ENCODE results near the gene GCN1.
A peak's percentile ranks its signal among the peaks of the same experiment; 100 is the strongest.

Gene GCN1

DNA sequence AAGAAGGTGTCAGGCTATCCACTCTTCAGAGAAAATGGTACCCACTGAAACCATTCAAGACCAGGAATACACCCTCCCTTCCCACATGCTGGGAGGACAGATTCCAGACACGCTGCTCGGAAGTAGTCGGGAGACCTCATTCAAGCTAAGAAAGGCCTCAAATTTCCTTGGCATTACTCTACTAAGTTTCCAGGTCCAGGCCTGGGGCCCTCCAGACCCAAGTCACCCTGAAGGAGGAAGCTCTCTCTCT, 33.5 kb upstream of the GCN1 start:
- TF ChIP-seq, protein P1, sequence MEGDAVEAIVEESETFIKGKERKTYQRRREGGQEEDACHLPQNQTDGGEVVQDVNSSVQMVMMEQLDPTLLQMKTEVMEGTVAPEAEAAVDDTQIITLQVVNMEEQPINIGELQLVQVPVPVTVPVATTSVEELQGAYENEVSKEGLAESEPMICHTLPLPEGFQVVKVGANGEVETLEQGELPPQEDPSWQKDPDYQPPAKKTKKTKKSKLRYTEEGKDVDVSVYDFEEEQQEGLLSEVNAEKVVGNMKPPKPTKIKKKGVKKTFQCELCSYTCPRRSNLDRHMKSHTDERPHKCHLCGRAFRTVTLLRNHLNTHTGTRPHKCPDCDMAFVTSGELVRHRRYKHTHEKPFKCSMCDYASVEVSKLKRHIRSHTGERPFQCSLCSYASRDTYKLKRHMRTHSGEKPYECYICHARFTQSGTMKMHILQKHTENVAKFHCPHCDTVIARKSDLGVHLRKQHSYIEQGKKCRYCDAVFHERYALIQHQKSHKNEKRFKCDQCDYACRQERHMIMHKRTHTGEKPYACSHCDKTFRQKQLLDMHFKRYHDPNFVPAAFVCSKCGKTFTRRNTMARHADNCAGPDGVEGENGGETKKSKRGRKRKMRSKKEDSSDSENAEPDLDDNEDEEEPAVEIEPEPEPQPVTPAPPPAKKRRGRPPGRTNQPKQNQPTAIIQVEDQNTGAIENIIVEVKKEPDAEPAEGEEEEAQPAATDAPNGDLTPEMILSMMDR (IDR thresholded peaks at IDR 0.05; ENCODE audit: borderline replicate concordance, insufficient read depth, low read depth, low read length), result no peak
- no peak overlapping the region for H3K4me3 ChIP-seq (ENCODE audit: low read depth, low read length)

DNA sequence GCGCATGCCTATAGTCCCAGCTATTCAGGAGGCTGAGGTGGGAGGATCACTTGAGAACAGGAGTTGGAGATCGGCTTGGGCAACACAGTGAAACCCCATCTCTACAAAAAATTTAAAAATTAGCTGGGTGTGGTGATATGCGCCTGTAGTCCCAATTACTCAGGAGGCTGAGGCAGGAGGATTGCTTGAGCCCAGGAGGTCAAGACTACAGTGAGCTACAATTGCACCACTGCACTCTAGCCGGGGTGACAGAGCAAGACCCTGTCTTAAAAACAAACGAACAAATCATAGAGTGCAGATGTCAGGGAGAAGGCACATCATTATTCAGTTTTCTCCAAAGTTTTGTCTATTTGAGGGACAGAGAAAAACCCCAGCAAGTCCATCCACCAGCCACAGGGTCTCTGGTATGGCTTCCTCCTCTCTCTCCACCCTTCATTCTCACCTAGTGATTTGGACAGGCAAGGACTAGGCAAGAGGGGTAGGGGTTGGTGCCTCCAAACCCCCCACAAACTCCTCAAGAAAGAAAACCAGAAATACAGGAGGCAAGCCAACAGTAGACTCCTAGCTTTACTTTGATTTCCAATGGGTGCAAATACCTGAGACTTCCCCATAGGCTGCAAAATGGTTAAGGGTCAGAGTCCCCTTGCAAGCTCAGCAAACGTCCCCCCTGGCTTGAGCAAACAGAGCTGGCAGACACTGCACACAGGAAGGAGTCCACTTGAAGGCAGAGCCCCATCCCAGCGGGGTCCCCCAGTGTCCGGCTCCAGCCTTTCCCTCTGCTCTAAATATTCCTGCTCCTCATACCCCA, 32.9 kb upstream of the GCN1 start:
- no peak overlapping the region for H3K4me3 ChIP-seq (ENCODE audit: low read depth, low read length)
- TF ChIP-seq, protein P1 (IDR thresholded peaks at IDR 0.05; ENCODE audit: borderline replicate concordance, insufficient read depth, low read depth, low read length), result no peak

DNA sequence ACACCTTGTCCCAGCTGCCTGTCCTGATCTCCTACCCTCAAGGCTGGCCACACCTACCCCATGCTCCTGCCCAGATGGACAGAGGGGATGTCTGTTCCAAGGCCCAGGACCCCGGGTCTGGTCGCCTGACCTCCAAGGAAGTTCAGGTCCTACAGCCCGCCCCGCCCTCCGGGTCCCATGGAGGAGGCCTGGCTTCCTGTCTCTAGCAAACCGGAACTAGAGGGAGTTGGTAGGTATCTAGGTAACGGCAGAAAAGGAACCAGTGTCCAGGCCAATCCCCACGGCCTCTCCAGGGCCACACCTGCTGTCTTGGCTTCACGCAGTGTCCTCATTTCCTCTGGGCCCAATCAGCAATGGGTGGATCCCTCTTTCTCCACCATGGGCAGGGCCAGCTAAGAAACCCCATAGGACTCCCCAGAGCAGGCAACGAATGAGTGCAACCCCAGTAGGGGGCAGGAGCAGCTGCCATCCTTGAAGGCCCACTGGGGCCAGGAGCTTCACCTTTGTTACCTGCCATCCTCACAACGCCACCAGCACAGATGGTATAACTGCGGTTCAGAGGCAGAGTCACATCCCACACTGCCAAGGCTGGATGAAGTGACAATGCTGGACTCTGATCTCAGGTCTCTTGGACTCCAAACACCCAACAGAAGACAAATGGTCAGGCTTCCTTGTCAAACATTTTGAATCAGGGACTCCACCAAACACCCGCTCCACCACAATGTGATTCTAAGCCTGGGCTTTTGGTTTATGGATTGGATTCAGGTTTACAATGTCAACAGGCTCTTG, 31.5 kb upstream of the GCN1 start:
- TF ChIP-seq, protein P1 (IDR thresholded peaks at IDR 0.05; ENCODE audit: borderline replicate concordance, insufficient read depth, low read depth, low read length), result 0 out of 2 replicates have a peak, but pooled peaks have one; percentile 21
- H3K4me3 ChIP-seq (ENCODE audit: low read depth, low read length), result no peak overlapping the region

DNA sequence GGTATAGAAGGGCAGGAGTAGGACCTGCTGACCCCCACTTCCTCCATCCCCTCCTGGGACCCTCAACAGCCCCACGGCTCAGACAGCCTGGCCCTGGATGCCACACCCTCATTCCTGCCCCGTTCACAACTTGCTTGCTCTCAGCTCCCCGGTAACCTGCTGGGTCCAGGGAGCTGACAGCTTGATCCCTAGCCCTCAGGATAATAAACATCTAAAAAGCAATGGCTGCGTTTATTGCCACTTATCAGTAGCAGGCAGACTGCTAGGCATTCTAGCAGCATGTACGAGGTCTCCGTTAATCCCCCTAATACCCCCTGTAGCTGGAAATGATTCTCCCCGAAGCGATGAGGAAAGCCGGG, 30.7 kb upstream of the GCN1 start:
- no peak overlapping the region for H3K4me3 ChIP-seq (ENCODE audit: low read depth, low read length)
- TF ChIP-seq, protein P1 (IDR thresholded peaks at IDR 0.05; ENCODE audit: borderline replicate concordance, insufficient read depth, low read depth, low read length), result no peak

DNA sequence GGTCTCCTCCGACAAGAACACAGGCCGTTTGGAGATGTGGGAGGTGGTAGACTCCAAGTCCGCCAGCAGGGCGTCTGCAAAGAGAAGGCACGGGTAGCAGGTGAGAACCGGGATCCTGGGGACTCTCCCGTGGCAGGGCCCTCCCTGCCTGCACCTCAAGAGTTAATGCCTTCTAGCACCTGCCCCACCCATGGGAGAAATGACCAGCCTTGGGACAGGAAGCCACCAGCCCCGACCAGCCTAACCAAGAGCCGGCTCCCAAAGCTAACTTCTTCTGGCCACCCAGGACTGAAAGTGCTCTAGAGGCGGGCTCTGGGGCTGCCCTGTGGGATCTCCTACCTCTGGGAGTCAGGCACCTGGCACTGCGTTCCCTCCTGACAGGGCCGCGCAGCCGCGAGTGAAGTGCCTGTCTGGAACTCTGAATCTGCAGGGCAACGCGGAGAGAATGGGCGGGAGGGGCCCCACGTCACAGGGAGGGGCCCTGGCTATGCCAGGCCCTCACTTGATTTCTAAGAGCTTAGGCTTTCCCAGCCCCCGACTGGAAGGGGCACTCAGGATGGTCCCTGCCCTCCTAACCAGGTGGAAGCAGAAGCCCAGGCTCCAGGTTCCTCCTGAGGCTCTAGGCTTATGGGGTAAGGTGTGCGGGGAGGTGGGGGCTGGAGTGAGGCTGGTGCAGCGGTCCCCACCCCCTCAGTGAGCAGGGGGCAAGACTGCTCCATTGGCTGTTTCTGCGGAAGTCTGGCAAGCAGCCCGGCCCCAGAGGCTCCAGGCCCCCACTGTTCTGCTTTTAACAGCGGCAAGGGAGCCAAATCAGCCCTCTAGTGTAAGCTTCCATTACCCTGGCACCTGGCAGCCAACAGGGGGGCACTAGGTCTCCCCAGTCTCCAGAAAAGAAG, 30.0 kb upstream of the GCN1 start:
- TF ChIP-seq, protein P1 (IDR thresholded peaks at IDR 0.05; ENCODE audit: borderline replicate concordance, insufficient read depth, low read depth, low read length), result no peak
- H3K4me3 ChIP-seq (ENCODE audit: low read depth, low read length), result no peak overlapping the region

DNA sequence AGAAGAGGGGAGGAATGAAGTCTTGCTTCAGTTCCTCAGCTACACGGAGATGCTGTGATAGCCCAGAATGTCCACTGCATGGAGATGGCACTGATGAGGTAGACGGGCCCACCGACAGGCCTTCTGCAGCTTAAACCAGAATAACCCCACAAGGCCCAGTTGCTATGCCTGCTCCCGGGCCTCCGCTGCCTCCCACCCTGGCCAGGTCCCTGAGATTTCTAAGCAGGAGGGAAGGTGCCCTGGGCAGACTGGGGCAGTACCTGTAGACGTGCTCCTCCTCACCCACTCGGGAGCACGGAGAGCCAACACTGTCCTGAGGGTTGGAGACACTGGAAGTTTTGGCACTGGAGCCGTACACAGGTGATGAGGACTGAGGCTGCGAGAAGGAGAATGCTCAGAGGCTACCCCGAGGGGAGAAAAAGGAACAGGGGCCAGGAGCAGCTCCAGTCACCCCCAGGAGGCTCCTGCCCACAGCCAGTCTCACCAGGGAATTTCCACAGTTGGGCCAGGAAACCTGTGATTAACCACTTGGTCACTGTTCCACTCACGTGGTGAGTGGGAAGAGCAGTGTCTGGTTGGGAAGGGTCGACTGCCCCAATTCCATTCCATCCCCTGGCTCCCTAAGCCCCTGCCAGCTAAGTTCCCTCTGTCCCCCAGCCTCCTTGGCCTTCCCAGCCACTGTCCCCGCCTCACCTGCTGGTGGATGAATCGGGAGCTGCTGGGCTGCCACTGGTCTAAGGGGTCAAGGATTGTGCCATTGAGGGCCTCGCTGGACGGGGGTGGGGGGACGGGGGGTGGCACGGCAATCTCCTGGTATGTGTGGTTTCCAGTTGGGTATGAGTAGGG, 29.2 kb upstream of the GCN1 start:
- TF ChIP-seq, protein P1 (IDR thresholded peaks at IDR 0.05; ENCODE audit: borderline replicate concordance, insufficient read depth, low read depth, low read length), result no peak
- H3K4me3 ChIP-seq (ENCODE audit: low read depth, low read length), result no peak overlapping the region
